ENCODE data around the gene HAX1.
"Not testable (repeated sequence)": the region's sequence is repeated elsewhere in the genome, so short reads cannot be mapped to it uniquely, and the experiment has no call there.

The HAX1 gene

DNA sequence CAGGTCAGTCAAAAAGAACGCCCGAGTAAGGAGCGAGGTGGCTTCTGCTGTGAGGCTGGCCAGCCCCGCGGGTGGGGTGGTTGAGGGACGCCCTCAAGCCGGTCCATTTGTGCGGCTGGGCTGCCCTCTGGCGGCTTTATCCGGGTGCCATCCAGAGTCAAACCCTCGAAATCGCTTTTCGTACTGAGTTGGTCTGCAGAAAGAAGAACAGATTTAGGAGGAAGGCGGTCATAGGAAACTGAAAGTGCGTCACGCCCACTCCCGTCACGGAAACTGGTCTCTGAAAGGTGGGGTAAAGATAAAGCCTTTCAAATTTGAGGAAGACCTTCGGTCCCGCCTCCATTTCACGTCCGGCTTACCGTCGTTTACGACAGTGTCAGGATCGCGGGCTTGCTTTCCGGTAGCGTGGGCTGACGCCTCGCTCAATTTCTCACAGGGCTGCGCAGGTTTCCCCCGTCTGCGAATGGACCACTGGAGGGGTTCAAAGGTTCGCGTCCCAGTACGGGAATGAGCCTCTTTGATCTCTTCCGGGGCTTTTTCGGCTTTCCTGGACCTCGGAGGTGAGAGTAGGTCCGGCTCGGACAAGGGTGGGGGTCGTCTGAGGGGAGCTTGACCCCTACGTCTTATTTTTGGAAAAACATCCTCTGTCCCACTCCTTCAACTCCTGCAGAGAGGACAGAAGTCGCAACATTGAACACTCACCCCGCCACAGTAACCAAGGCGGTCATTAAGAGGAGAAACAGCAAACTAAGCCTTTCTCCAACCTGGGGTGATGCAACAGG, at the start of gene HAX1:
TSS of gene HAX1 (plus strand) at position 413 of the 782 bp plus-strand sequence. CDS start at position 508, 95 bp downstream.
- H3K27me3 ChIP-seq (ENCODE audit: control insufficient read depth in 2 of 2, insufficient read depth in 2 of 2, low read length in 2 of 2), result no peaks in the 10 kb centered on the region
- no peaks in the 10 kb centered on the region for H3K9me3 ChIP-seq (ENCODE audit: control insufficient read depth in 2 of 2, low read length in 2 of 2)
- H3K27ac ChIP-seq (ENCODE audit: low read depth in 2 of 2, low read length in 2 of 2), result peak within 1 kb of the TSS; percentile 87 to 92
- H3K4me1 ChIP-seq (ENCODE audit: control insufficient read depth in 2 of 2, insufficient read depth in 2 of 2, low read length in 2 of 2), result peaks cover 6 to 12% of the 10 kb centered on the region in 2 donors
- H3K36me3 ChIP-seq (ENCODE audit: control insufficient read depth in 2 of 2, insufficient read depth in 2 of 2, low read length in 2 of 2), result peaks cover 20 to 30% of the 10 kb centered on the region in 2 donors
- H3K9ac ChIP-seq (ENCODE audit: low read depth in 1 of 2, low read length in 2 of 2), result peak within 1 kb of the TSS; percentile 86 to 94
- peak within 1 kb of the TSS; percentile 80 to 96 for H3K4me3 ChIP-seq (ENCODE audit: low read length in 2 of 2)

- H3K4me3 ChIP-seq (ENCODE audit: low read length in 2 of 2), result no peak overlapping the region
- H3K4me1 ChIP-seq (ENCODE audit: control insufficient read depth in 2 of 2, insufficient read depth in 2 of 2, low read length in 2 of 2), result peaks cover 18 to 23% of the 10 kb centered on the region in 2 donors
- H3K27me3 ChIP-seq (ENCODE audit: control insufficient read depth in 2 of 2, insufficient read depth in 2 of 2, low read length in 2 of 2), result no peaks in the 10 kb centered on the region
- H3K9ac ChIP-seq (ENCODE audit: low read depth in 1 of 2, low read length in 2 of 2), result peak overlapping the region in 1 of 2 donors; percentile 18
- H3K9me3 ChIP-seq (ENCODE audit: control insufficient read depth in 2 of 2, low read length in 2 of 2), result no peaks in the 10 kb centered on the region
- H3K27ac ChIP-seq (ENCODE audit: low read depth in 2 of 2, low read length in 2 of 2), result no peak overlapping the region
- peaks cover 21 to 24% of the 10 kb centered on the region in 2 donors for H3K36me3 ChIP-seq (ENCODE audit: control insufficient read depth in 2 of 2, insufficient read depth in 2 of 2, low read length in 2 of 2)
Observed at GRCh38 chr1:154222918-154223317, 49.5 kb upstream of the HAX1 start.

DNA sequence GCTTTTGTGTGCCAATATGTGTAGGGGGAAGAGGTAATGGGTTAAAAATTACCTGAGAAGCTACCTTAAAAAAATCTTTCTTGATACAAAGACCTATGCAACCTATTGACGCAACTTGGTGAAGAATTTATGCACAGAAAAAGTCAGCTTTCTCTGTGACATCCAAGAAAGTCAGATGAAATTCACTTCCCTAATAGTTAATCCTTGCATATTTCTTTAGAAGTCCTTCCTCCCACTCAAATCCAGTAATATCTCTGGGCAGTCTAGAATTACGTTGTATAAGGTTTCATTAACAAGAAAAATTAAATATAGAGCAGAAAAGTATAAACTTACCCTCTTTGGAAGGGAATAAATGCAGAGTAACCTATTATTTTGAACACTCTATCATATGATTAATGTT, 48.8 kb upstream of the HAX1 start:
- H3K9me3 ChIP-seq (ENCODE audit: control insufficient read depth in 2 of 2, low read length in 2 of 2), result no peaks in the 10 kb centered on the region
- peaks cover 18 to 19% of the 10 kb centered on the region in 2 donors for H3K4me1 ChIP-seq (ENCODE audit: control insufficient read depth in 2 of 2, insufficient read depth in 2 of 2, low read length in 2 of 2)
- H3K27ac ChIP-seq (ENCODE audit: low read depth in 2 of 2, low read length in 2 of 2), result no peak overlapping the region
- H3K27me3 ChIP-seq (ENCODE audit: control insufficient read depth in 2 of 2, insufficient read depth in 2 of 2, low read length in 2 of 2), result no peaks in the 10 kb centered on the region
- H3K36me3 ChIP-seq (ENCODE audit: control insufficient read depth in 2 of 2, insufficient read depth in 2 of 2, low read length in 2 of 2), result peaks cover 23 to 24% of the 10 kb centered on the region in 2 donors
- no peak overlapping the region for H3K4me3 ChIP-seq (ENCODE audit: low read length in 2 of 2)
- H3K9ac ChIP-seq (ENCODE audit: low read depth in 1 of 2, low read length in 2 of 2), result no peak overlapping the region

DNA sequence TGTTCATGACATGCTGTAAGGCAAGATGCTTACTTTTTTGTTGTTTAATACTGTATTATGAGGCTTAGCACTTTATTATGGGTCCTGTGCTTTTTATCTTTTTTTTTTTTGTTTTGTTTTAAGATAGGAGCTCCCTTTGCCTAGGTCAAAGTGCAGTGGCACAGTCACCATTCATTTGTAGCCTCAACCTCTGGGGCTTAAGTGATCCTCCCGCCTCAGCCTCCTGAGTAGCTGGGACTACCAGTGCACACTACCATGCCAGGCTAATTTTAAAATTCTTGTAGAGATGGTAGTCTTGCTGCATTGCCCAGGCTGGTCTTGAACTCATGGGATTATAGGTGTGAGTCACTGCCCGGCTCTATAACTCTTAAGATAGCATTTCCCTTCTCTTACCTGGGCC, 47.1 kb upstream of the HAX1 start:
- Histone ChIP-seq H3K9me3 (ENCODE audit: control insufficient read depth in 2 of 2, low read length in 2 of 2) (no peaks in the 10 kb centered on the region), H3K27ac (ENCODE audit: low read depth in 2 of 2, low read length in 2 of 2) (no peak overlapping the region), H3K4me3 (ENCODE audit: low read length in 2 of 2) (no peak overlapping the region), H3K27me3 (ENCODE audit: control insufficient read depth in 2 of 2, insufficient read depth in 2 of 2, low read length in 2 of 2) (no peaks in the 10 kb centered on the region), H3K4me1 (ENCODE audit: control insufficient read depth in 2 of 2, insufficient read depth in 2 of 2, low read length in 2 of 2) (peaks cover 9 to 10% of the 10 kb centered on the region in 2 donors), H3K9ac (ENCODE audit: low read depth in 1 of 2, low read length in 2 of 2) (no peak overlapping the region), H3K36me3 (ENCODE audit: control insufficient read depth in 2 of 2, insufficient read depth in 2 of 2, low read length in 2 of 2) (peaks cover 27 to 40% of the 10 kb centered on the region in 2 donors)

DNA sequence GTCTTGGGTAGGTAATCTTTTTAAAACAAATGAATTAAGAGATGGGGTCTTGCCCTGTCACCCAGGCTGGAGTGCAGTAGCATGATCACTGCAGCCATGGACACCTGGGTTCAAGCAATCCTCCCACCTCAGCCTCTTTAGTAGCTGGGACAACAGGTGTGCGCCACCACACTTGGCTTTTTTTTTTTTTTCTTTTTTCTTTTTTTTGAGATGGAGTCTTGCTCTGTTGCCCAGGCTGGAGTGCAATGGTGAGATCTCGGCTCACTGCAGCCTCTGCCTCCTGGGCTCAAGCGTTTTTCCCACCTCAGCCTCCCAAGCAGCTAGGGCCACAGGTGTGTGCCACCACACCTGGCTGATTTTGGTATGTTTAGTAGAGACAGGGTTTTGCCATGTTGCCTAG, 41.3 kb upstream of the HAX1 start:
- not testable (repeated sequence) for H3K9me3 ChIP-seq (ENCODE audit: control insufficient read depth in 2 of 2, low read length in 2 of 2); H3K27me3 ChIP-seq (ENCODE audit: control insufficient read depth in 2 of 2, insufficient read depth in 2 of 2, low read length in 2 of 2); H3K4me1 ChIP-seq (ENCODE audit: control insufficient read depth in 2 of 2, insufficient read depth in 2 of 2, low read length in 2 of 2); H3K27ac ChIP-seq (ENCODE audit: low read depth in 2 of 2, low read length in 2 of 2); H3K4me3 ChIP-seq (ENCODE audit: low read length in 2 of 2); H3K9ac ChIP-seq (ENCODE audit: low read depth in 1 of 2, low read length in 2 of 2)
- H3K36me3 ChIP-seq (ENCODE audit: control insufficient read depth in 2 of 2, insufficient read depth in 2 of 2, low read length in 2 of 2), result peaks cover 49 to 72% of the 10 kb centered on the region in 2 donors

DNA sequence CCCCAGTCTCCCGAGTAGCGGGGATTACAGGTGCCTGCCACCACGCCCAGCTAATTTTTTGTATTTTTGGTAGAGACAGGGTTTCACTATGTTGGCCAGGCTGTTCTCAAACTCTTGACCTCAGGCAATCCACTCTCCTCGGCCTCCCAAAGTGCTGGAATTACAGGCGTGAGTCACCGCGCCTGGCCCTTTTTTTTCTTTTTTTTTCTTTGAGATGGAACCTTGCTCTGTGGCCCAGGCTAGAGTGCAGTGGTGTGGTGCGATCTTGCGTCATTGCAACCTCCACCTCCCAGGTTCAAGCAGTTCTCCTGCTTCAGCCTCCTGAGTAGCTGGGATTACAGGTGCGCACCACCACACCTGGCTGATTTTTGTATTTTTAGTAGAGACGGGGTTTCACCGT, 39.3 kb upstream of the HAX1 start:
- not testable (repeated sequence) for H3K27me3 ChIP-seq (ENCODE audit: control insufficient read depth in 2 of 2, insufficient read depth in 2 of 2, low read length in 2 of 2); H3K9ac ChIP-seq (ENCODE audit: low read depth in 1 of 2, low read length in 2 of 2); H3K9me3 ChIP-seq (ENCODE audit: control insufficient read depth in 2 of 2, low read length in 2 of 2); H3K4me3 ChIP-seq (ENCODE audit: low read length in 2 of 2); H3K4me1 ChIP-seq (ENCODE audit: control insufficient read depth in 2 of 2, insufficient read depth in 2 of 2, low read length in 2 of 2); H3K27ac ChIP-seq (ENCODE audit: low read depth in 2 of 2, low read length in 2 of 2)
- peaks cover 59 to 82% of the 10 kb centered on the region in 2 donors for H3K36me3 ChIP-seq (ENCODE audit: control insufficient read depth in 2 of 2, insufficient read depth in 2 of 2, low read length in 2 of 2)

DNA sequence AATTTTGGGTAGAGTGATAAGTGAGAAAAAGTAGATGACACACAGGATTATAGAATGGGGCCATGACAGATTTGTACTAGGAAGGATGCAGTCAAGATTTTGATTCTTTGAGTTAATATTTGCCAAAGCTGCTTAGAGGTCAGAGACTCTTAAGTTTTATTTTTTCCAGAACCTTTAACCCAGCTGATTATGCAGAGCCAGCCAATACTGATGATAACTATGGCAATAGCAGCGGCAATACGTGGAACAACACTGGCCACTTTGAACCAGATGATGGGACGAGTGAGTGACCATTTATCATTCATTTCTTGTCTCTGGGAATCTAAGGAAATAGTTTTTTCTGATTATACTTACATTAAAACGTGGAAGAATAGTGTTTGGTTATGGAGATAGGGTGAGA, 35.6 kb upstream of the HAX1 start:
- H3K4me1 ChIP-seq (ENCODE audit: control insufficient read depth in 2 of 2, insufficient read depth in 2 of 2, low read length in 2 of 2), result no peaks in the 10 kb centered on the region
- H3K9ac ChIP-seq (ENCODE audit: low read depth in 1 of 2, low read length in 2 of 2), result no peak overlapping the region
- H3K4me3 ChIP-seq (ENCODE audit: low read length in 2 of 2), result no peak overlapping the region
- H3K27me3 ChIP-seq (ENCODE audit: control insufficient read depth in 2 of 2, insufficient read depth in 2 of 2, low read length in 2 of 2), result no peaks in the 10 kb centered on the region
- peaks cover 62 to 79% of the 10 kb centered on the region in 2 donors for H3K36me3 ChIP-seq (ENCODE audit: control insufficient read depth in 2 of 2, insufficient read depth in 2 of 2, low read length in 2 of 2)
- H3K9me3 ChIP-seq (ENCODE audit: control insufficient read depth in 2 of 2, low read length in 2 of 2), result no peaks in the 10 kb centered on the region
- H3K27ac ChIP-seq (ENCODE audit: low read depth in 2 of 2, low read length in 2 of 2), result no peak overlapping the region

- H3K27ac ChIP-seq (ENCODE audit: low read depth in 2 of 2, low read length in 2 of 2), result no peak overlapping the region
- H3K9ac ChIP-seq (ENCODE audit: low read depth in 1 of 2, low read length in 2 of 2), result no peak overlapping the region
- H3K27me3 ChIP-seq (ENCODE audit: control insufficient read depth in 2 of 2, insufficient read depth in 2 of 2, low read length in 2 of 2), result no peaks in the 10 kb centered on the region
- no peak overlapping the region for H3K4me3 ChIP-seq (ENCODE audit: low read length in 2 of 2)
- peaks cover 68 to 82% of the 10 kb centered on the region in 2 donors for H3K36me3 ChIP-seq (ENCODE audit: control insufficient read depth in 2 of 2, insufficient read depth in 2 of 2, low read length in 2 of 2)
- H3K4me1 ChIP-seq (ENCODE audit: control insufficient read depth in 2 of 2, insufficient read depth in 2 of 2, low read length in 2 of 2), result no peaks in the 10 kb centered on the region
- H3K9me3 ChIP-seq (ENCODE audit: control insufficient read depth in 2 of 2, low read length in 2 of 2), result no peaks in the 10 kb centered on the region
Observed at GRCh38 chr1:154237435-154237834, 35.0 kb upstream of the HAX1 start.

DNA sequence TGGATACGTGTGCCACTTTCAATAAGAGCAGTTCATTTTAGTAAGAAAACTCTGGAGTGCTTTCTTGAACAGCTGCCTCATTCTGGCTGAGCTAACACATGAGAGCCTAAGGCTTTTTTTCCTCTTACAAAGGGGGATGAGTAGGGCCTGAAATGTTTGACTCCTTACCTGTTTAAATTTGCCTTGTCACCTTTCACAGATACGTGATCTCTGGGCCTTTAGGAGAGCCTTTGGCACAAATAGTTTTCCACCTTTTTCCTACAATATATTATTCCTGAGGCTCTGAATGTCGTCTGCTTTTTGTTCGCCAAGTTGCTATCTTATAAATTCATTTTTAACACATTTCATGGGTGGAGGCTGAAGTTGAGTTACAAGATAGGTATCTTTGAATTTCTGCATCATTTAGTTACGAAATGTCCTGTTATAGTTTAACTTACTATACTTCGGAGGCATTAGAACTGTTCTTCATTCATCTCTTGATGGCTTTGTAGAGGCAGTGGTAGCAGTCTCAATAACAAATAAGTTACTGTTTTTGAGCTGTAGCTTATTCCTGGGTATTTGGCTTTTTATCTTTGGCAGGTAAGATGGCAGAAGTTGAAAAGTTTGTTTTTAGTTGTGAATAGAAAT, 34.4 kb upstream of the HAX1 start:
- Histone ChIP-seq H3K27ac (ENCODE audit: low read depth in 2 of 2, low read length in 2 of 2) (no peak overlapping the region), H3K9me3 (ENCODE audit: control insufficient read depth in 2 of 2, low read length in 2 of 2) (no peaks in the 10 kb centered on the region), H3K36me3 (ENCODE audit: control insufficient read depth in 2 of 2, insufficient read depth in 2 of 2, low read length in 2 of 2) (peaks cover 72 to 86% of the 10 kb centered on the region in 2 donors), H3K4me1 (ENCODE audit: control insufficient read depth in 2 of 2, insufficient read depth in 2 of 2, low read length in 2 of 2) (no peaks in the 10 kb centered on the region), H3K9ac (ENCODE audit: low read depth in 1 of 2, low read length in 2 of 2) (no peak overlapping the region), H3K27me3 (ENCODE audit: control insufficient read depth in 2 of 2, insufficient read depth in 2 of 2, low read length in 2 of 2) (no peaks in the 10 kb centered on the region), H3K4me3 (ENCODE audit: low read length in 2 of 2) (no peak overlapping the region)

DNA sequence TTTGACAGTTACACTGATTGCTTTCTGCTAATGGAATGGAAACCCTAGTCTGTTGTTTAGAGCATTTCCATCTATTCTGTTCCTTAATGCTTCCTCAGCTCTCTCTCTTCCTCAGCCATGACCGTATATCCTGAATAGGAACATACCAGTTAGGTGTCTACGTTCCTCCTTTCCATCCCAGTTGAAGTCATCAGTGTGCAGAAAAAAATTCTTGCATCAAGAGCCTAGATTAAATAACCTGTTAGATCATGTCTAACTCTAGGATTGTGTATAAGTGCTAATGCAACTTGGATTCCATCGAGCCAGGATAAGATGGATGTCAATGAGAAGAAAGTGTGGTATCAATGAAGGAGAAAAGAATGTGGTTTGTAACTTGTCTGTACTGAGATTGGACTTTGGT, 32.9 kb upstream of the HAX1 start:
- no peaks in the 10 kb centered on the region for H3K9me3 ChIP-seq (ENCODE audit: control insufficient read depth in 2 of 2, low read length in 2 of 2)
- H3K4me1 ChIP-seq (ENCODE audit: control insufficient read depth in 2 of 2, insufficient read depth in 2 of 2, low read length in 2 of 2), result no peaks in the 10 kb centered on the region
- no peak overlapping the region for H3K4me3 ChIP-seq (ENCODE audit: low read length in 2 of 2)
- peaks cover 81 to 90% of the 10 kb centered on the region in 2 donors for H3K36me3 ChIP-seq (ENCODE audit: control insufficient read depth in 2 of 2, insufficient read depth in 2 of 2, low read length in 2 of 2)
- no peak overlapping the region for H3K27ac ChIP-seq (ENCODE audit: low read depth in 2 of 2, low read length in 2 of 2)
- H3K9ac ChIP-seq (ENCODE audit: low read depth in 1 of 2, low read length in 2 of 2), result no peak overlapping the region
- H3K27me3 ChIP-seq (ENCODE audit: control insufficient read depth in 2 of 2, insufficient read depth in 2 of 2, low read length in 2 of 2), result no peaks in the 10 kb centered on the region
